ENCODE data around the gene ARL3. TPM values are rescaled to one million over a fixed set of nuclear protein-coding genes. Genes with fewer than 3 reads are reported as not detected.

The ARL3 gene
- total RNA-seq, 1 experiment from 2014 or later: 13.3 TPM

GRCh38 chr10:102723989-102724388 lies 9.8 kb upstream of the ARL3 start:
- ATAC-seq (no peak), DNase-seq (ENCODE audit: low spot score) (no peak)
- H3K4me3 Mint-ChIP-seq: no peak overlapping the region
- peaks cover 15% of the 10 kb centered on the region for H3K4me1 Mint-ChIP-seq
- peaks cover 51% of the 10 kb centered on the region for H3K36me3 Mint-ChIP-seq
- ChIA-PET CTCF (no interaction called here), POLR2A (no interaction called here)
- peaks cover 6% of the 10 kb centered on the region for H3K9me3 Mint-ChIP-seq
- no peaks in the 10 kb centered on the region for H3K27me3 Mint-ChIP-seq (ENCODE audit: low read depth)
- H3K27ac Mint-ChIP-seq: no peak overlapping the region
- TF ChIP-seq ELF4 (CRISPR knock-in tag; IDR thresholded peaks at IDR 0.05; ENCODE audit: low read depth) (no peak), RORB (CRISPR knock-in tag; IDR thresholded peaks at IDR 0.05) (no peak), ZNF396 (CRISPR knock-in tag; IDR thresholded peaks at IDR 0.05; ENCODE audit: borderline replicate concordance) (no peak), ZBTB21 (CRISPR knock-in tag; IDR thresholded peaks at IDR 0.05; ENCODE audit: borderline replicate concordance) (no peak), ZNF532 (CRISPR knock-in tag; IDR thresholded peaks at IDR 0.05; ENCODE audit: borderline replicate concordance) (no peak), E2F4 (CRISPR knock-in tag; IDR thresholded peaks at IDR 0.05; ENCODE audit: borderline replicate concordance, low read depth) (no peak), AFF4 (CRISPR knock-in tag; IDR thresholded peaks at IDR 0.05; ENCODE audit: borderline replicate concordance) (no peak), E2F1 (CRISPR knock-in tag; IDR thresholded peaks at IDR 0.05) (no peak), ZBTB43 (CRISPR knock-in tag; IDR thresholded peaks at IDR 0.05) (no peak), GABPB1 (CRISPR knock-in tag; IDR thresholded peaks at IDR 0.05) (no peak), ZNF425 (CRISPR knock-in tag; conservative IDR thresholded peaks at IDR 0.05) (no peak), ERG (CRISPR knock-in tag; IDR thresholded peaks at IDR 0.05) (no peak), ZNF281 (CRISPR knock-in tag; IDR thresholded peaks at IDR 0.05) (no peak), ZNF423 (CRISPR knock-in tag; IDR thresholded peaks at IDR 0.05) (no peak), KAT7 (CRISPR knock-in tag; IDR thresholded peaks at IDR 0.05; ENCODE audit: borderline replicate concordance) (no peak), ATF1 (CRISPR knock-in tag; IDR thresholded peaks at IDR 0.05) (no peak), ZNF416 (CRISPR knock-in tag; IDR thresholded peaks at IDR 0.05) (no peak)

Data from WTC11 (cell line).